Lower lobe of right lung (tissue), 2 donors: ENCODE measurements around the gene CCDC141. TPM values are rescaled to one million over a fixed set of nuclear protein-coding genes. Genes with fewer than 3 reads are reported as not detected.

Source experiments
- ATAC-seq, 2 donors: fragments of 200-7000 bp; cut with Tn5 transposase; one replicate each; pipeline ENCODE4 v1.9.1; 2020 to 2022; ENCODE audit warnings: mild to moderate bottlenecking in 2 of 2, moderate library complexity in 2 of 2
- DNase-seq: peaks from one replicate; pipeline ENCODE4 v3.0.0-alpha.2; 2020
- H3K27ac ChIP-seq: fragments of 200-600 bp; one replicate; pipeline ENCODE4 v1.8.0; 2022
- H3K27me3 ChIP-seq: fragments of 200-600 bp; one replicate; pipeline ENCODE4 v1.8.0; 2022; ENCODE audit warnings: low read depth
- H3K36me3 ChIP-seq: fragments of 200-600 bp; one replicate; pipeline ENCODE4 v1.8.0; 2022; ENCODE audit warnings: mild to moderate bottlenecking
- H3K4me1 ChIP-seq: fragments of 200-600 bp; one replicate; pipeline ENCODE4 v1.8.0; 2022
- H3K4me3 ChIP-seq: fragments of 200-600 bp; one replicate; pipeline ENCODE4 v1.8.0; 2022; ENCODE audit warnings: mild to moderate bottlenecking
- H3K9me3 ChIP-seq: fragments of 200-600 bp; one replicate; pipeline ENCODE4 v1.8.0; 2022
- CTCF ChIP-seq: fragments of 200-600 bp; IDR thresholded peaks from one replicate; pipeline ENCODE4 v1.8.0; 2022; ENCODE audit warnings: antibody characterized with exemption, mild to moderate bottlenecking
- intact Hi-C: fragments of 100-400 bp; cut with DNase I; formaldehyde crosslinking; loops from one replicate; pipeline ENCODE4 v1.11.0; 2022
- total RNA-seq: library from RNA; stranded (reverse); fragmentation: NEBNext Ultra II Directional; extraction: Animal tissue kit (Norgen Biotek cat#: 25700); gene quantifications from one replicate; pipeline ENCODE4 v1.2.1, GENCODE V29; 2021
- donor health status: DM: no; HTN: yes; CAD: no; lungs with severe emphysema.

The CCDC141 gene
- total RNA-seq, 1 donor from 2014 or later: 40.5 TPM

GRCh38 chr2:178805457-178805856 lies 244.5 kb downstream of the CCDC141 start:
- no peaks in the 10 kb centered on the region for H3K27me3 ChIP-seq
- no peak for ATAC-seq
- TF ChIP-seq CTCF: no peak
- H3K9me3 ChIP-seq: no peaks in the 10 kb centered on the region
- H3K4me3 ChIP-seq: no peak overlapping the region
- DNase-seq: no peak
- H3K27ac ChIP-seq: no peak overlapping the region
- no peaks in the 10 kb centered on the region for H3K36me3 ChIP-seq
- intact Hi-C loops: no loop called here
- H3K4me1 ChIP-seq: no peaks in the 10 kb centered on the region

GRCh38 chr2:178804791-178805190 lies 245.1 kb downstream of the CCDC141 start:
- no peak overlapping the region for H3K4me3 ChIP-seq
- peak; percentile 57 for TF ChIP-seq CTCF
- ATAC-seq (no peak), DNase-seq (no peak)
- no peaks in the 10 kb centered on the region for H3K4me1 ChIP-seq
- no peaks in the 10 kb centered on the region for H3K27me3 ChIP-seq
- no peaks in the 10 kb centered on the region for H3K36me3 ChIP-seq
- H3K27ac ChIP-seq: no peak overlapping the region
- no peaks in the 10 kb centered on the region for H3K9me3 ChIP-seq
- intact Hi-C loops: no loop called here

GRCh38 chr2:178800510-178800909 lies 249.4 kb downstream of the CCDC141 start:
- intact Hi-C loops: no loop called here
- Histone ChIP-seq H3K27me3 (no peaks in the 10 kb centered on the region), H3K36me3 (no peaks in the 10 kb centered on the region), H3K9me3 (no peaks in the 10 kb centered on the region), H3K4me1 (no peaks in the 10 kb centered on the region), H3K4me3 (no peak overlapping the region), H3K27ac (no peak overlapping the region)
- DNase-seq (no peak), ATAC-seq (no peak)
- no peak for TF ChIP-seq CTCF

- ATAC-seq: no peak
- no peak overlapping the region for H3K27ac ChIP-seq
- TF ChIP-seq CTCF: no peak
- DNase-seq: no peak
- no peak overlapping the region for H3K4me3 ChIP-seq
- H3K9me3 ChIP-seq: no peaks in the 10 kb centered on the region
- intact Hi-C loops: no loop called here
- no peaks in the 10 kb centered on the region for H3K27me3 ChIP-seq
- peaks cover 2% of the 10 kb centered on the region for H3K36me3 ChIP-seq
- no peaks in the 10 kb centered on the region for H3K4me1 ChIP-seq
Observed at GRCh38 chr2:178799305-178799704, 250.6 kb downstream of the CCDC141 start.

GRCh38 chr2:178796079-178796677 lies 253.8 kb downstream of the CCDC141 start:
- no peaks in the 10 kb centered on the region for H3K4me1 ChIP-seq
- ATAC-seq (no peak), DNase-seq (no peak)
- peak; percentile 63 for TF ChIP-seq CTCF
- H3K9me3 ChIP-seq: no peaks in the 10 kb centered on the region
- H3K27me3 ChIP-seq: no peaks in the 10 kb centered on the region
- peaks cover 20% of the 10 kb centered on the region for H3K36me3 ChIP-seq
- intact Hi-C loops: no loop called here
- H3K4me3 ChIP-seq: no peak overlapping the region
- H3K27ac ChIP-seq: no peak overlapping the region
